Transverse colon (tissue), 3 donors: ENCODE results near the gene ANKRD13C.

Source experiments
- POLR2A ChIP-seq: fragments of 450-650 bp; IDR thresholded peaks from one replicate; pipeline ENCODE4 v1.6.1; 2016; ENCODE audit warnings: antibody characterized with exemption, mild to moderate bottlenecking, moderate library complexity
- TF ChIP-seq, protein P1 (sequence below), 5 experiments: fragments of 200-600 bp in 3 of 5; fragments of 450-650 bp in 2 of 5; sonication (generic) in 3 of 5; IDR thresholded peaks; 1 replicate in 2 of 5; 2 replicates in 3 of 5; pipeline ENCODE4 v1.5.1; 2016 to 2017; ENCODE audit warnings: antibody characterized with exemption in 5 of 5, inconsistent platforms in 3 of 5, mild to moderate bottlenecking in 2 of 5, moderate library complexity in 1 of 5

DNA sequence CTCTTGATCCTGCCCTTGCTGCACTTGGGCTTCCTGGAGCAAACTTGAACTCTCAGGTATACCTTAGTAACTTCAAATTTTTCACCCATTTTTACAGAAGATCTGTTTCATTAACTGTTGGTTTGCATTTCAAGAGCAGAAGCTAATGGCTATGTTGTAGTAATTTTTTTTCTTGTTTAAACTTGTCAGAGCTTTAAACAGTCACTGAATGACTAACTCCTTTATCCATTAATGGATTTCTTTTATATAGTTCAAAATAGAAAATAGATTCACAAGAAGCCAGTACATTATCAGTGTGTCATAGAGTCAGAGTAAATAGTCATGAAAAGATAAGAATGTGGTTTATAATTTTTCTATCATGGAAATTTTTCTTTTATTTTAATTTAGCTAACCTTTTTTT lies 119.8 kb downstream of the ANKRD13C start:
- TF ChIP-seq POLR2A = no peak
- TF ChIP-seq, protein P1, sequence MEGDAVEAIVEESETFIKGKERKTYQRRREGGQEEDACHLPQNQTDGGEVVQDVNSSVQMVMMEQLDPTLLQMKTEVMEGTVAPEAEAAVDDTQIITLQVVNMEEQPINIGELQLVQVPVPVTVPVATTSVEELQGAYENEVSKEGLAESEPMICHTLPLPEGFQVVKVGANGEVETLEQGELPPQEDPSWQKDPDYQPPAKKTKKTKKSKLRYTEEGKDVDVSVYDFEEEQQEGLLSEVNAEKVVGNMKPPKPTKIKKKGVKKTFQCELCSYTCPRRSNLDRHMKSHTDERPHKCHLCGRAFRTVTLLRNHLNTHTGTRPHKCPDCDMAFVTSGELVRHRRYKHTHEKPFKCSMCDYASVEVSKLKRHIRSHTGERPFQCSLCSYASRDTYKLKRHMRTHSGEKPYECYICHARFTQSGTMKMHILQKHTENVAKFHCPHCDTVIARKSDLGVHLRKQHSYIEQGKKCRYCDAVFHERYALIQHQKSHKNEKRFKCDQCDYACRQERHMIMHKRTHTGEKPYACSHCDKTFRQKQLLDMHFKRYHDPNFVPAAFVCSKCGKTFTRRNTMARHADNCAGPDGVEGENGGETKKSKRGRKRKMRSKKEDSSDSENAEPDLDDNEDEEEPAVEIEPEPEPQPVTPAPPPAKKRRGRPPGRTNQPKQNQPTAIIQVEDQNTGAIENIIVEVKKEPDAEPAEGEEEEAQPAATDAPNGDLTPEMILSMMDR (IDR thresholded peaks at IDR 0.05) = no peak
